Heart left ventricle (tissue), 13 donors: Measurements from ENCODE around the gene SH3PXD2A.

Source experiments
- CTCF ChIP-seq, 12 donors: fragments of 200-600 bp; sonication (generic) in 4 of 12; IDR thresholded peaks; one replicate each; pipeline versions ENCODE4 v1.5.0 to v1.8.0; 2018 to 2022; ENCODE audit warnings: antibody characterized with exemption in 12 of 12, mild to moderate bottlenecking in 5 of 12
- POLR2A ChIP-seq, 2 donors: fragments of 450-650 bp; IDR thresholded peaks; one replicate each; pipeline ENCODE4 v1.6.1; 2017; ENCODE audit warnings: antibody characterized with exemption in 2 of 2, mild to moderate bottlenecking in 2 of 2, moderate library complexity in 2 of 2
- donor health status: ischemic (EF 13 %, LVEDD 7.1; RV severe dilation, severe dysfunction).
- donor health status: DM: no; HTN: yes; CAD: no.
- donor health status: DM: no; HTN: no; CAD: no.
- donor health status: ischemic (EF 25% LVEDD 6.9; RV normal size, moderate dysfunction).
- donor health status: ischemic (EF 25% LVEDD 5.7; RV mildly dilated, moderate dysfunction).
- donor health status: ischemic (EF 35%, LVEDD 5.7; RV mildly dilated, moderate dysfunction).
- donor health status: nonischemic (EF 11% LVEDD 7.7; RV severe dilation, severe dysfunction).
- donor health status: DM: yes; HTN: yes; CAD: no.
- donor health status: PGD.
- donor health status: ischemic (EF 29% LVEDD 5.4; RV normal size, mild dysfunction).
- donor health status: nonischemic (EF 23%, LVEDD 6.1; RV moderate dilation, normal function).

- no peak for TF ChIP-seq CTCF (IDR thresholded peaks at IDR 0.05)
- TF ChIP-seq POLR2A (IDR thresholded peaks at IDR 0.05) = no peak
Measured at GRCh38 chr10:103763374-103764202, 91.8 kb downstream of the SH3PXD2A start.
